ENCODE measurements around the gene EP400. TPM values are rescaled to one million over a fixed set of nuclear protein-coding genes. Genes with fewer than 3 reads are reported as not detected.
"Not testable (repeated sequence)": the region's sequence is repeated elsewhere in the genome, so short reads cannot be mapped to it uniquely, and the experiment has no call there.

Gene EP400
- total and polyA plus RNA-seq, 4 experiments from 2014 or later = 0.94 to 86.6 (median 43.8) TPM

GRCh38 chr12:132078190-132078589 lies 128.4 kb downstream of the EP400 start:
- Mint-ChIP-seq H3K36me3 (peaks cover 22 to 53% of the 10 kb centered on the region in 2 donors), H3K27ac (no peak overlapping the region), H3K4me3 (no peak overlapping the region), H3K9me3 (no peaks in the 10 kb centered on the region), H3K4me1 (peaks cover 0 to 9% (median 2%) of the 10 kb centered on the region in 4 donors), H3K27me3 (no peaks in the 10 kb centered on the region)
- Histone ChIP-seq H3K27ac (ENCODE audit: low read depth, low read length) (no peak overlapping the region), H3K27me3 (ENCODE audit: insufficient read depth, low read length) (no peaks in the 10 kb centered on the region), H3K36me3 (ENCODE audit: insufficient read depth, low read length) (peaks cover 48% of the 10 kb centered on the region), H3K9me3 (ENCODE audit: control insufficient read depth in 1 of 2, low read length in 2 of 2) (no peaks in the 10 kb centered on the region), H3K4me3 (ENCODE audit: low read length in 2 of 2) (no peak overlapping the region), H3K4me1 (ENCODE audit: insufficient read depth, low read length) (no peaks in the 10 kb centered on the region)
- CTCF ChIA-PET (ENCODE audit: partially characterized antibody) = no interaction called here
- intact Hi-C loops (cut with micrococcal nuclease) = no loop called here
- POLR2A ChIA-PET (ENCODE audit: partially characterized antibody) = no interaction called here
- no peak for DNase-seq

- CTCF ChIA-PET (ENCODE audit: partially characterized antibody) = no interaction called here
- intact Hi-C loops (cut with micrococcal nuclease) = no loop called here
- Histone ChIP-seq H3K9me3 (ENCODE audit: control insufficient read depth in 1 of 2, low read length in 2 of 2) (no peaks in the 10 kb centered on the region), H3K27ac (ENCODE audit: low read depth, low read length) (no peak overlapping the region), H3K36me3 (ENCODE audit: insufficient read depth, low read length) (peaks cover 46% of the 10 kb centered on the region), H3K4me1 (ENCODE audit: insufficient read depth, low read length) (peaks cover 6% of the 10 kb centered on the region), H3K27me3 (ENCODE audit: insufficient read depth, low read length) (no peaks in the 10 kb centered on the region), H3K4me3 (ENCODE audit: low read length in 2 of 2) (no peak overlapping the region)
- Mint-ChIP-seq H3K36me3 (peaks cover 20 to 49% of the 10 kb centered on the region in 2 donors), H3K9me3 (no peaks in the 10 kb centered on the region), H3K4me3 (peak overlapping the region in 1 of 8 donors; percentile 71), H3K27me3 (no peaks in the 10 kb centered on the region), H3K4me1 (peaks cover 7 to 14% (median 7%) of the 10 kb centered on the region in 4 donors), H3K27ac (peak overlapping the region in 1 of 7 donors; percentile 75)
- POLR2A ChIA-PET (ENCODE audit: partially characterized antibody) = no interaction called here
- DNase-seq = no peak
Observed at GRCh38 chr12:132079200-132079599, 129.5 kb downstream of the EP400 start.

GRCh38 chr12:132079695-132080094 lies 130.0 kb downstream of the EP400 start:
- Mint-ChIP-seq H3K36me3 (peaks cover 15 to 44% of the 10 kb centered on the region in 2 donors), H3K4me3 (no peak overlapping the region), H3K27ac (no peak overlapping the region), H3K27me3 (no peaks in the 10 kb centered on the region), H3K4me1 (peaks cover 6 to 12% (median 6%) of the 10 kb centered on the region in 4 donors), H3K9me3 (no peaks in the 10 kb centered on the region)
- Histone ChIP-seq H3K27ac (ENCODE audit: low read depth, low read length) (no peak overlapping the region), H3K4me1 (ENCODE audit: insufficient read depth, low read length) (peaks cover 6% of the 10 kb centered on the region), H3K4me3 (ENCODE audit: low read length in 2 of 2) (no peak overlapping the region), H3K36me3 (ENCODE audit: insufficient read depth, low read length) (peaks cover 41% of the 10 kb centered on the region), H3K27me3 (ENCODE audit: insufficient read depth, low read length) (no peaks in the 10 kb centered on the region), H3K9me3 (ENCODE audit: control insufficient read depth in 1 of 2, low read length in 2 of 2) (no peaks in the 10 kb centered on the region)
- ChIA-PET CTCF (ENCODE audit: partially characterized antibody) (no interaction called here), POLR2A (ENCODE audit: partially characterized antibody) (no interaction called here)
- DNase-seq = no peak
- intact Hi-C loops (cut with micrococcal nuclease) = no loop called here

GRCh38 chr12:132080515-132080914 lies 130.8 kb downstream of the EP400 start:
- H3K9me3 Mint-ChIP-seq; intact Hi-C loops (cut with micrococcal nuclease); H3K27me3 Mint-ChIP-seq; H3K27ac ChIP-seq (ENCODE audit: low read depth, low read length); H3K9me3 ChIP-seq (ENCODE audit: control insufficient read depth in 1 of 2, low read length in 2 of 2); CTCF ChIA-PET (ENCODE audit: partially characterized antibody); H3K27ac Mint-ChIP-seq; POLR2A ChIA-PET (ENCODE audit: partially characterized antibody); H3K27me3 ChIP-seq (ENCODE audit: insufficient read depth, low read length); H3K4me3 Mint-ChIP-seq; DNase-seq; H3K4me3 ChIP-seq (ENCODE audit: low read length in 2 of 2): not testable (repeated sequence)
- H3K36me3 ChIP-seq (ENCODE audit: insufficient read depth, low read length) = peaks cover 33% of the 10 kb centered on the region
- peaks cover 14 to 44% of the 10 kb centered on the region in 2 donors for H3K36me3 Mint-ChIP-seq
- H3K4me1 Mint-ChIP-seq = peaks cover 12 to 19% (median 14%) of the 10 kb centered on the region in 4 donors
- H3K4me1 ChIP-seq (ENCODE audit: insufficient read depth, low read length) = peaks cover 10% of the 10 kb centered on the region

GRCh38 chr12:132081423-132081822 lies 131.7 kb downstream of the EP400 start:
- Histone ChIP-seq H3K4me1 (ENCODE audit: insufficient read depth, low read length) (peaks cover 15% of the 10 kb centered on the region), H3K9me3 (ENCODE audit: control insufficient read depth in 1 of 2, low read length in 2 of 2) (no peaks in the 10 kb centered on the region), H3K27ac (ENCODE audit: low read depth, low read length) (no peak overlapping the region), H3K36me3 (ENCODE audit: insufficient read depth, low read length) (peaks cover 24% of the 10 kb centered on the region), H3K4me3 (ENCODE audit: low read length in 2 of 2) (no peak overlapping the region), H3K27me3 (ENCODE audit: insufficient read depth, low read length) (no peaks in the 10 kb centered on the region)
- Mint-ChIP-seq H3K27me3 (no peaks in the 10 kb centered on the region), H3K4me3 (no peak overlapping the region), H3K4me1 (peaks cover 16 to 24% (median 20%) of the 10 kb centered on the region in 4 donors), H3K27ac (peak overlapping the region in 2 of 7 donors; percentile 29 to 48), H3K36me3 (peaks cover 8 to 36% of the 10 kb centered on the region in 2 donors), H3K9me3 (no peaks in the 10 kb centered on the region)
- no peak for DNase-seq
- ChIA-PET POLR2A (ENCODE audit: partially characterized antibody) (no interaction called here), CTCF (ENCODE audit: partially characterized antibody) (no interaction called here)
- intact Hi-C loops (cut with micrococcal nuclease) = no loop called here

- H3K9me3 Mint-ChIP-seq = no peaks in the 10 kb centered on the region
- H3K4me3 Mint-ChIP-seq = peak overlapping the region; percentile 82 to 94 (median 90)
- peaks cover 22 to 33% (median 28%) of the 10 kb centered on the region in 4 donors for H3K4me1 Mint-ChIP-seq
- peak overlapping the region; percentile 42 to 66 for H3K4me3 ChIP-seq (ENCODE audit: low read length in 2 of 2)
- POLR2A ChIA-PET (ENCODE audit: partially characterized antibody) = no interaction called here
- peaks cover 7 to 21% of the 10 kb centered on the region in 2 donors for H3K36me3 Mint-ChIP-seq
- H3K27me3 Mint-ChIP-seq = no peaks in the 10 kb centered on the region
- H3K27me3 ChIP-seq (ENCODE audit: insufficient read depth, low read length) = no peaks in the 10 kb centered on the region
- H3K27ac Mint-ChIP-seq = peak overlapping the region; percentile 79 to 94 (median 91)
- no peaks in the 10 kb centered on the region for H3K9me3 ChIP-seq (ENCODE audit: control insufficient read depth in 1 of 2, low read length in 2 of 2)
- no peak for DNase-seq
- intact Hi-C loops (cut with micrococcal nuclease) = no loop called here
- peaks cover 19% of the 10 kb centered on the region for H3K4me1 ChIP-seq (ENCODE audit: insufficient read depth, low read length)
- H3K36me3 ChIP-seq (ENCODE audit: insufficient read depth, low read length) = peaks cover 3% of the 10 kb centered on the region
- H3K27ac ChIP-seq (ENCODE audit: low read depth, low read length) = peak overlapping the region; percentile 29
- CTCF ChIA-PET (ENCODE audit: partially characterized antibody) = no interaction called here
Observed at GRCh38 chr12:132083614-132083940, 133.8 kb downstream of the EP400 start.

- no peaks in the 10 kb centered on the region for H3K36me3 ChIP-seq (ENCODE audit: insufficient read depth, low read length)
- DNase-seq = peak; percentile 85 to 87 (median 87)
- Mint-ChIP-seq H3K4me3 (peak overlapping the region; percentile 82 to 94 (median 91)), H3K9me3 (no peaks in the 10 kb centered on the region), H3K4me1 (peaks cover 22 to 33% (median 28%) of the 10 kb centered on the region in 4 donors), H3K36me3 (peaks cover 7 to 16% of the 10 kb centered on the region in 2 donors), H3K27ac (peak overlapping the region; percentile 79 to 94 (median 91)), H3K27me3 (no peaks in the 10 kb centered on the region)
- CTCF ChIA-PET (ENCODE audit: partially characterized antibody) = no interaction called here
- no peaks in the 10 kb centered on the region for H3K27me3 ChIP-seq (ENCODE audit: insufficient read depth, low read length)
- H3K9me3 ChIP-seq (ENCODE audit: control insufficient read depth in 1 of 2, low read length in 2 of 2) = no peaks in the 10 kb centered on the region
- H3K4me3 ChIP-seq (ENCODE audit: low read length in 2 of 2) = peak overlapping the region; percentile 42 to 66
- intact Hi-C loops (cut with micrococcal nuclease) = loop anchor here (1.0 to 2.0 kb wide), 2 partner anchors 61 to 105 kb away; partner anchors contain the start of genes DDX51 and NOC4L
- peaks cover 19% of the 10 kb centered on the region for H3K4me1 ChIP-seq (ENCODE audit: insufficient read depth, low read length)
- POLR2A ChIA-PET (ENCODE audit: partially characterized antibody) = no interaction called here
- peak overlapping the region; percentile 71 for H3K27ac ChIP-seq (ENCODE audit: low read depth, low read length)
Observed at GRCh38 chr12:132083941-132084620, 134.3 kb downstream of the EP400 start.

Measured in CD4-positive, alpha-beta memory T cell (primary cell).